MV-4-11 (cell line): ENCODE measurements around the gene CSMD2.
A peak's percentile ranks its signal among the peaks of the same experiment; 100 is the strongest.
"Not testable (repeated sequence)": the region's sequence is repeated elsewhere in the genome, so short reads cannot be mapped to it uniquely, and the experiment has no call there.

Experiments used
- DNase-seq: peaks from one replicate; lab custom pipeline; 2025; lab: John Stamatoyannopoulos, UW

Gene CSMD2

DNA sequence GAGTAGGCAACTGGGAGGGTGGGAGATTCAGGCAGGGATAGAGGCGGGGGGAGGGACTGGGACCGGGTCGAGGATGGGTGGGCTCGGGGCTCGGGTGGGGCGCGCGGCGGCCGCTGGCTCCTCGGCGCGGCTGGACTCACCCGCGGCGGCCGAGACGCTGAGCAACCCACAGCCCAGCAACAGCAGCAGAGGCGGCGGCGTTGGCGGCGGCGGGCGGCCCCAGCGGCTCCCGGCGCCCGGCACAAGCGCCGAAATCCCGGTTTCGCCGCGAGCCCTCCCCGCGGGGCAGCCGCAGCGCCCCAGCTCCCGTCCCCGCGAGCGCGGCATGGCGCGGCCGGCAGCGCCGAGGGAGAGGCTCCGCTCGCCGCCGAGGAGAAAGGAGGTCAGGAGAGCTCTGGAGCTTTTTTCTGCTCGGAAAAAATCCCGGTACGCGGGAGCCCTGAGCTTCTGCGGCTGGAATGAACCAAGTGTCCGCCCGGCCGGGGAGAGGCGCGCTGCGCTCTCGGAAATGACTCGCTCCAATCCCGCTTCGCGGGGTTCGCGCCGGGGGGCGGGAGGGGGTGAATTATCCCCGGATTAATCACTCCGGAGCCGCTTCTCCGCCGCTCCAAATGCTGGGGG lies at the start of gene CSMD2:
Gene CSMD2, minus strand, starts transcription at position 460 of the 621 bp plus-strand sequence. Its CDS starts 133 bp downstream, at position 327.
- DNase-seq: no peak

DNA sequence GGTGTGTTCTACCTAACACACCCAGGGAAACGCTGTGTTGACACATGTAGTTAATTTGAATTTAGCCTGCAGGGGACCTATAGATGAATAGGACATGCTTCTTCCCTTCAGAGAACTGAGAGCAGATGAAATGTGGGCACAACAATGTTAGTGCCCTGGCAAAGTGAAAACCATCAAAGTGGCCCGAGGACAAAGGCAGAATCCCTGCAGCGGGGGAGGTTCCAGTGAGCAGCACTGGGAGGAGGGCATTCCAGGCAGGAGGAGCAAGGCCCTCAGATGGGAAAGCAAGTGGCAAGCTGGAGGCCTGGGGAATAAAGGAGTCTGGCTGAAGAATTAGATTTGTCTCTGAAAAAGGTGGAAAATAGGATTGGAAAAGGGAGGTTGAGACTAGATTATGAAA lies 48.9 kb upstream of the CSMD2 start:
- DNase-seq: no peak

- DNase-seq: no peak
Observed at GRCh38 chr1:34212673-34213072, 47.6 kb upstream of the CSMD2 start.

DNA sequence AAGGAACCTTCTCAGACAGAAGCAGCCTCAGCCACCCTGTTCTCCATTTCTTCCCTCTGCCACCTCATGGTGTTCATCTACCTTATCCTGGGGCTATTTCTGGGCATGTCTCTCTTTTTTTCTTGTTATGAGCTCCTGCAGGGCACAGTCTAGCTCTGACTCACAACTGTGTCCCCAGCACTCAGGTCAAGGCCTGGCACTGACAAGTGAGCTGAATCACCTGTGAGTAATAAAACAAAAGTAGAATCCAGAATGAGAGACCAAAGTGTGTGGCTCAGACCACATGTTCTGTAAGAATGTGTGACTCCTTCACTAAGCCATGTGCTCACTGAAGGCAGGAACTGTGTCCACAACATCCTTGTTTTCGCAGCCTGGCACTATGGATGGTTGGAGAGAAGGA lies 34.9 kb upstream of the CSMD2 start:
- DNase-seq: no peak

DNA sequence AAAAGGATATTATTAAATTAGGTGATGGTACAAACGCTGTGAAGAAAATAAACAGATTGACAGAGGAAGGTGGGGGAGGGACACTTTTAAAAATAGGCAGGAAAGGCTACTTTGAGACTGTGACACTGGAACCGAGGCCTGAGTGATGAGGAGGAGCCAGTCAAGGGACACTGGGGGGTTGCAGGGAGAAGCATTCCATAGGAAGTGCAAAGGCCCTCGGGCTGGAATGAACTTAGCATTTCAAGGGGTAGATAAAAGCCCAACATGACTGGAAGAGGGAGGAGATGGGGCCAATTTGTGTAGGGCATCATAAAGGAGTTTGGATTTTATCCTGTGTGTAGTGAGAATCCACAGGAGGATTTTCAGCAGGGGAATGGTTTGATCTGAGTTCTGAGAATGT lies 27.6 kb upstream of the CSMD2 start:
- DNase-seq: no peak

GRCh38 chr1:34190692-34191091 lies 25.7 kb upstream of the CSMD2 start:
- DNase-seq: peak; percentile 98

GRCh38 chr1:34188985-34189384 lies 24.0 kb upstream of the CSMD2 start:
- DNase-seq: no peak

DNA sequence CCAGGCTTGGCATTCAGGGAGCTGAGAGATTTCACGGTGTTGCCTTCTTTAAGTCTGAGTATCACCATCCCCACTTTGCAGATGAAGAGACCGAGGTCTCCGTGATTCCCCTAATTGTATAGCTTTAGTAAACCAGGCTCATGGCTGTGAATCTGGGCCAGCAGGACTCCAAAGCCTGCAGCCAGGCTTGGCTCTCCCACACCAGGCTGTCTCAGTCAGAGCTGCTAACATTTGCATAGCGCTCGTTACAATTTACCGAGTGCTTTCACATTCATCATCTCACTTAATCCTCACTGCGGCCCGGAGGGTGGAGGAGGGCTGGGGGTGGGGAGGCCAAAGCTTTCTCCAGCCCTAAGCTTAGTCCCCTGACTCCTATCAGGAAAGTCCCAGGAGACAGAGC lies 23.4 kb upstream of the CSMD2 start:
- DNase-seq: peak; percentile 4

GRCh38 chr1:34186741-34187494 lies 21.9 kb upstream of the CSMD2 start:
- DNase-seq: peak; percentile 37

GRCh38 chr1:34183381-34183780 lies 18.4 kb upstream of the CSMD2 start:
- DNase-seq: not testable (repeated sequence)

GRCh38 chr1:34178072-34178471 lies 13.0 kb upstream of the CSMD2 start:
- no peak for DNase-seq

DNA sequence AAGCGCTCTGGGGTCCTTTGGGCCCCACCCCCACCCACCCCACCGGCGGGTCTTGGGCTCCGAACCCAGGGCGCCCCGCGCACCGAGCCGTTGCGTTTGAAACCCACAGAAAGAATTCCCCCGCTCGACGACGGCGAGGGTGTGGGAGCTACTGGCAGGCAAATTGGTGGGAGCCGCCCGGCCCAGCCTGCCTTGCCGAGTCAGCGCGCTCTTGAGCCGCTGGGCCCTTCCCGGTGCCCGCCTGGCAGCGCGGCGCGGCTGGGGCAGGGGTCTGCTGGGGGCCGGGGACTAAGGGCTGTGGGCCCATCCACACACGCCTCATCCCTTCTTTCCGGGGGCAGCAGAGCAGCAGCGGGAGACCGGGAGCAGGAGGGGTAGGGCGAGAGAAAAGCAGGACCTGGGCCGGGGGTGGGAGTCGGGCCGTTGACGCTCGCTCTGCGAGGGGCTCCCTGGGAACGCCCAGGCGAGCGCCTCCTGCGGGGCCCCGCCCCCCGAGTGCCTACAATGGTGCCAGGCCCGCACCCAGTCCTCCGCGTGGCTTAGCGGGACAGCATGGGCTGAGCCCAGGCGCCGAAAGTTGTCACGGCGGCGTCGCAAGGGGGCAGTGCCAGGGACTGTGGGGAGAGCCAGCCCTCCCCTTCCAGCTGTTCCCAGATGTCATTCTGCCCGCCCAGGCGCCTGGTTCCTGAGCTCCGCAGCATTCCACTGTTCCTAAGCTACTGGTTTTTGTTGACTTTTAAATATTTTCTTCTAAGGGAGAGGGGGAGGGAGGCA lies 12.0 kb upstream of the CSMD2 start, which contains the start of gene C1orf94:
Gene C1orf94, plus strand, starts transcription at position 78 of the 774 bp plus-strand sequence. CDS start 883 bp downstream, outside the sequence.
- no peak for DNase-seq

GRCh38 chr1:34175744-34176143 lies 10.7 kb upstream of the CSMD2 start:
- DNase-seq: no peak

GRCh38 chr1:34167389-34167788 lies 2.4 kb upstream of the CSMD2 start:
- no peak for DNase-seq

DNA sequence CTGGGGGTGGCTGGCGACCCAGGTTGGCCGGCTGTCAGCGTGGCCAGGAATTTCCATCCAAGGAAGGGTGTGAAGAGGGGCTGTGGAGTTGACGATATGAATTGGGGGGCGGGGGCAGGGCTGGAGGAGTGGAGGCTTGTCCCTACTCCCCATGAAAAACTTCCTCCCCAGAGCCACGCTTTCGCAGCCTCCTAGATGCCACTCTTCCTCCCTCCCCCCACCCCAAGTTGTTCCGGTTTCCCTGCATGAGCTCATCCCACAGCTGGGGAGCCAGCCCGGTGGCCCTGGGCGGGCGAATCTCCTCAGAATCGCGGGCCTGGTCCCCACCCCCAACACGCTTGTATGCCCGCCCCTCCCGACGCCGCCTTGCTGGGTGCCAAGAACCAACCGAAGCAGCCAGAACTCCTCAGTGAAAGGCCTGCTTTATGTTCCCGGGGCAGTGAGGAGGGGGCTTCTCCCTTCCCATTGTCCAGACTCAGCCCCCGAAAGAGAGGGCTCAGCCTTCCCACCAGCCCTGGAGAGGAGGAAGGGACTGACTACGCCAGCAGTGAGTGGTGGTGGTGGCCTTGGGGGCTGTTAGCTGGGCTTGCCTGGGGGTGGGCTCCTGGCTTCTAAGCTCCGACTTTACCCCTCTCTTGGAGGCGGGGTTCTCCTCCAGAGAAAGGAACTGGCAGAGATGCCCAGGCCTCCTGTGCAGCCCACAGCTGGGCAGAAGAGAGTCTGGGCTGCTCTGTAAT lies 1.8 kb upstream of the CSMD2 start:
- DNase-seq: peak; percentile 13

- no peak for DNase-seq
Observed at GRCh38 chr1:34166191-34166624, 1.2 kb upstream of the CSMD2 start.

GRCh38 chr1:34165422-34165921 lies 442 bp upstream of the CSMD2 start:
- DNase-seq: no peak

- no peak for DNase-seq
Observed at GRCh38 chr1:34163792-34164731, 968 bp downstream of the CSMD2 start.

- no peak for DNase-seq
Observed at GRCh38 chr1:34162852-34163766, 1.9 kb downstream of the CSMD2 start.

DNA sequence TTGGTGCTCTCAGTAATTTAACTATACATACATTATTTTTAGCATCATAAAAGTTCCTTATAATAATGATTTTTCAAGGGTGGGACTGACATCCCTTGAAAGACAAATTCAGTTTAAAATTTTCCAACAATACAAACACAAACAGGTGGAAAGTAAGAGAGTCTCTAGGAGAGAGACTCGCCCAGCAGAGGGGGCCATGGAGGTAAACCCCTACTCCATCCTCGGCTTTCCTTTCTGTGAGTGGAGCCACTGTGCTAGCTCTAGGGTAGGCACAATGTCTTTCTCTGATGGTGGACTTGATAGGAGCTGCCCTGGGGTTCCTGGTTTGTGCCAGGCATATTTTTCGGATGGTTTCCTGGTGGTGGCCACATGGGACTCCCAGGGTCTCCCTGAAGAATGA lies 8.3 kb downstream of the CSMD2 start:
- no peak for DNase-seq
